ENCODE measurements around the gene PPP1R16B. TPM values are rescaled to one million over a fixed set of nuclear protein-coding genes. Genes with fewer than 3 reads are reported as not detected.

The PPP1R16B gene
- total RNA-seq, 1 donor, result not detected

GRCh38 chr20:38862226-38862625, 56.7 kb downstream of the PPP1R16B start:
- Histone ChIP-seq H3K27me3 (ENCODE audit: insufficient read depth, low read length) (peaks cover 6% of the 10 kb centered on the region), H3K36me3 (ENCODE audit: insufficient read depth, low read length) (no peaks in the 10 kb centered on the region), H3K4me3 (ENCODE audit: insufficient read depth, low read length) (no peak overlapping the region), H3K27ac (ENCODE audit: low read depth, low read length) (no peak overlapping the region), H3K9me3 (ENCODE audit: low read depth, low read length) (no peaks in the 10 kb centered on the region), H3K4me2 (ENCODE audit: insufficient read depth, low read length) (no peak overlapping the region), H4K20me1 (ENCODE audit: insufficient read depth, low read length) (no peaks in the 10 kb centered on the region), H2AFZ (ENCODE audit: low read length) (no peak overlapping the region), H3K79me2 (ENCODE audit: insufficient read depth, low read length) (no peaks in the 10 kb centered on the region), H3K4me1 (ENCODE audit: insufficient read depth, low read length) (no peaks in the 10 kb centered on the region)
- TF ChIP-seq CTCF (IDR thresholded peaks at IDR 0.05; ENCODE audit: extremely low read depth, low read depth, low read length), result no peak
- no peak for DNase-seq (ENCODE audit: insufficient read length, low spot score, missing footprints)

- H3K36me3 ChIP-seq (ENCODE audit: insufficient read depth, low read length), result no peaks in the 10 kb centered on the region
- H3K4me2 ChIP-seq (ENCODE audit: insufficient read depth, low read length), result no peak overlapping the region
- no peak overlapping the region for H2AFZ ChIP-seq (ENCODE audit: low read length)
- H3K4me1 ChIP-seq (ENCODE audit: insufficient read depth, low read length), result no peaks in the 10 kb centered on the region
- peaks cover 4% of the 10 kb centered on the region for H3K27me3 ChIP-seq (ENCODE audit: insufficient read depth, low read length)
- H3K4me3 ChIP-seq (ENCODE audit: insufficient read depth, low read length), result no peak overlapping the region
- DNase-seq (ENCODE audit: insufficient read length, low spot score, missing footprints), result no peak
- H3K27ac ChIP-seq (ENCODE audit: low read depth, low read length), result no peak overlapping the region
- H3K9me3 ChIP-seq (ENCODE audit: low read depth, low read length), result no peaks in the 10 kb centered on the region
- TF ChIP-seq CTCF (IDR thresholded peaks at IDR 0.05; ENCODE audit: extremely low read depth, low read depth, low read length), result no peak
- no peaks in the 10 kb centered on the region for H4K20me1 ChIP-seq (ENCODE audit: insufficient read depth, low read length)
- no peaks in the 10 kb centered on the region for H3K79me2 ChIP-seq (ENCODE audit: insufficient read depth, low read length)
Observed at GRCh38 chr20:38863024-38863851, 57.7 kb downstream of the PPP1R16B start.

- Histone ChIP-seq H4K20me1 (ENCODE audit: insufficient read depth, low read length) (no peaks in the 10 kb centered on the region), H3K79me2 (ENCODE audit: insufficient read depth, low read length) (no peaks in the 10 kb centered on the region), H3K36me3 (ENCODE audit: insufficient read depth, low read length) (no peaks in the 10 kb centered on the region), H3K4me2 (ENCODE audit: insufficient read depth, low read length) (no peak overlapping the region), H3K27ac (ENCODE audit: low read depth, low read length) (no peak overlapping the region), H2AFZ (ENCODE audit: low read length) (no peak overlapping the region), H3K4me3 (ENCODE audit: insufficient read depth, low read length) (no peak overlapping the region), H3K4me1 (ENCODE audit: insufficient read depth, low read length) (no peaks in the 10 kb centered on the region), H3K9me3 (ENCODE audit: low read depth, low read length) (no peaks in the 10 kb centered on the region), H3K27me3 (ENCODE audit: insufficient read depth, low read length) (no peaks in the 10 kb centered on the region)
- no peak for TF ChIP-seq CTCF (IDR thresholded peaks at IDR 0.05; ENCODE audit: extremely low read depth, low read depth, low read length)
- DNase-seq (ENCODE audit: insufficient read length, low spot score, missing footprints), result no peak
Observed at GRCh38 chr20:38864662-38865061, 59.2 kb downstream of the PPP1R16B start.

GRCh38 chr20:38866265-38867061, 61.0 kb downstream of the PPP1R16B start:
- Histone ChIP-seq H3K9me3 (ENCODE audit: low read depth, low read length) (no peaks in the 10 kb centered on the region), H3K79me2 (ENCODE audit: insufficient read depth, low read length) (no peaks in the 10 kb centered on the region), H2AFZ (ENCODE audit: low read length) (no peak overlapping the region), H3K4me1 (ENCODE audit: insufficient read depth, low read length) (no peaks in the 10 kb centered on the region), H3K27ac (ENCODE audit: low read depth, low read length) (no peak overlapping the region), H3K4me2 (ENCODE audit: insufficient read depth, low read length) (no peak overlapping the region), H3K27me3 (ENCODE audit: insufficient read depth, low read length) (peaks cover 5% of the 10 kb centered on the region), H3K36me3 (ENCODE audit: insufficient read depth, low read length) (no peaks in the 10 kb centered on the region), H4K20me1 (ENCODE audit: insufficient read depth, low read length) (no peaks in the 10 kb centered on the region), H3K4me3 (ENCODE audit: insufficient read depth, low read length) (no peak overlapping the region)
- TF ChIP-seq CTCF (IDR thresholded peaks at IDR 0.05; ENCODE audit: extremely low read depth, low read depth, low read length), result no peak
- no peak for DNase-seq (ENCODE audit: insufficient read length, low spot score, missing footprints)

Data from osteoblast (primary cell).